Erythroblast (primary cell): ENCODE data around the gene ARMC8.

Source experiments
- GATA1 ChIP-seq: IDR thresholded peaks from 2 replicates; pipeline ENCODE4 v1.6.1; 2011; ENCODE audit warnings: low read depth, mild to moderate bottlenecking, control low read depth, low read length, moderate library complexity
- POLR2A ChIP-seq: IDR thresholded peaks from 2 replicates; pipeline ENCODE4 v1.6.1; 2011; ENCODE audit warnings: mild to moderate bottlenecking, low read length

DNA sequence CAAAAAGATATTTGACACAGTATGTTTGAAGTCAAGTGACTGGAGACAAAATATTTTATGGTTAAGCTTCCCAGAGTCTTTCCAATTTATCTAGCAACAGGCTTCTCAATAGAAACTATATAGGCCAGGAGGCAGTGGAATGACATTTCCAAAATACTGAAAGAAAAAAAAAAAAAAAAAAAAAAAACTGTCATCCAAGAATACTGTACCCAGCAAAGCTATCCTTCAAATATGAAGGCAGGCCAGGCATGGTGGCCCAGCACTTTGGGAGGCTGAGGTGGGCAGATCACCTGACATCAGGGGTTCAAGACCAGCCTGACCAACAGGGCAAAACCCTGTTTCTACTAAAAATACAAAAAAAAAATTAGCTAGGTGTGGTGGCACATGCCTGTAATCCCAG, 121.7 kb downstream of the ARMC8 start:
- no peak for TF ChIP-seq POLR2A
- TF ChIP-seq GATA1 = no peak
